Fibroblast of skin of left biceps (primary cell): ENCODE data around the gene SUGCT.
"Not testable (repeated sequence)": the region's sequence is repeated elsewhere in the genome, so short reads cannot be mapped to it uniquely, and the experiment has no call there.

Experiments
- DNase-seq, 2 experiments: peaks; one replicate each; pipeline ENCODE4 v3.0.0-alpha.2; 2013; ENCODE audit warnings: low read depth in 2 of 2

Gene SUGCT

DNA sequence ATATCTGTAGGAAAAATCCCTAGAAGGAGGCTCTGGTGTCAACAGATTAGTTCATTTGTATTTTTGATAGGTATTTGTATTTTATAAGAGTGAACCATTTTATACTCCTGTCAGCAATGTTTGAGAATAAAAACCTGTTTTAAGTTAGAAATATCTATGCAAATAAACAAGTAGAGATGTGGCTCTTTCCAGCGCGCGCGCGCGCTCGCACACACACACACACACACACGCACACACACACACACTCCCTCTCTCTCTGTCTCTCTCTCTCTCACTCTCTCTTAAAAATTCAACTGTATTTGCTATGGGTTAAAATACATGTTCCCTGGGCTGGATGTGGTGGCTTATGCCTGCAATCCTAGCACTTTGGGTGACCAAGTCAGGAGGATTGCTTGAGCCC is 113.9 kb downstream of the SUGCT start:
- no peak for DNase-seq

- not testable (repeated sequence) for DNase-seq
Observed at GRCh38 chr7:40253444-40253843, 118.6 kb downstream of the SUGCT start.

DNA sequence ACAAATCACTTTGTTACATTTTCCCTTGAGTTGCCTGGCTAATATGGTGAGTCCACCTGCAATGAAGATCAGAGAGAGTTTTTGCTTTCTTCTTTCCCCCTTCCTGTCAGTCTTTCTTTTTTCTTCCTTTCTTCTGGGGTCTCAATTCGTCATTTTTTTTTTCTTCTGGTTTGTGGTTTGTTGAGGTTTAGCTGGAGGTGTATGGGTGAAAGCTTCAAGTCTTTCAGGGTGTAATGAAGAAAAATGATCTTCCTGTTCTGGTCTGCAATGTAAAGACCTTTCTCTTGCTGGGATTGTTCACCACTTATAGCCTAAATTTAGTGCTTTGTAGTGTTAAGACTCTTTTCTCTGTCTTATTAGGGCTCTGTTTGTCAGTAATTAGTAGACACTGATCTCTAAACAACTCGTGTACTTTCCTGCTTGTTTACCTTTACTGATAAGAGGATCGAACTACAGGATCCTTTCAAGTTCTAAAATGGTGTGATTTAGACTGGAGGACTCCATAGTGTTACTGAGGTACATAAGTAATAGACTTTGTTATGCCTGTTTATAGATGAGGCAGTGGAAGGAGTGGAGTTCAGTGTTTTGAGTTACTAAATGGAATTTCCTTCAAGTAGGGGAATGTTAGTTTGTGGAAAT is 129.1 kb downstream of the SUGCT start:
- DNase-seq: no peak

- no peak for DNase-seq
Observed at GRCh38 chr7:40267583-40267982, 132.8 kb downstream of the SUGCT start.

DNA sequence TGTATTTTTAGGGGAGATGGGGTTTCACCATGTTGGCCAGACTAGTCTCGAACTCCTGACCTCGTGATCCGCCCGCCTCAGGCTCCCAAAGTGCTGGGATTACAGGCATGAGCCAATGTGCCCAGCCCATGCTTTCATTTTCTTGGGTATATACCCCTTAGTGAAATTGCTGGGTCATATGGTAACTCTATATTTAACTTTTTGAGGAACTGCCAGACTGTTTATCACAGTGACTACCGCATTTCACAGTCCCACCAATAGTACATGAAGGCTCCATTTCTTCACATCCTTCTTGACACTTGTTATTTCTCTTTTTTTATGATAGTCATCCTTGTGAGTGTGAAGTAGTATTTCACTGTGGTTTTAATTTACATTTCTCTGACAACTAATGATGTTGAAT is 134.0 kb downstream of the SUGCT start:
- not testable (repeated sequence) for DNase-seq

DNA sequence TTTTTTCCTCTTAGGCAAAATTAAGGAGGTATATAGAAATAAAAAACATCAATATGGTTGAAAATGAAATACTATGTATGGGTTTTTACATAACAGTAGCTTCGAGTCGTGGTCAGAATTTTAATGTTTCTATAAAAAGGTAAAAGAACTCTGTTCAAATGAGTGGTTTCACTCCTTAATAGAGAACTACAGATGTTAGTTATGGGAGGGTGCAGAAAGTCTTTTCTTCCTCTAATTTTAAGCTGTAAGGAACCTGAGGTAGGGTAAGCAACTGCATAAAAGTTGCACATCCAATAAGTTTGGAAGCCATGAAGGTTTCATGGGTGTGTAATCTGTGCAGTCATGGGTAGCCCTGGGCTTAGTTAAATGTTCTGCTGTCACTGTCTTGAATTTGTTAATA is 141.3 kb downstream of the SUGCT start:
- no peak for DNase-seq

GRCh38 chr7:40279991-40280390 is 145.2 kb downstream of the SUGCT start:
- no peak for DNase-seq

DNA sequence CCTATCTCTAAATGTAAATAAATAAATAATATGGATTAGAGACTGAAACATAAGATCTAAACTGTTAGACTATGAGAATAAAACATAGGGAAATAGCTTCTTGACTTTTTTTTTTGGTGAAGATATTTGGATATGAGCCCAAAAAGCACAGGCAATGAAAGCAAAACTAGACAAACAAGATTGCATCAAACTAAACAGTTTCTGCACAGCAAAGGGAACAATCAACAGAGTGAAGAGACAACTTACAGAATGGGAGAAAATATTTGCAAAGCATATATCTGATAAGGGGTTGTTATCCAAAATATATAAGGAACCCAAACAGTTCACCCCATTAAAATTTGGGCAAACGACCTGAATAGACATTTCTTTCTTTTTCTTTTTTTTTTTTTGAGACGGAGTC is 148.1 kb downstream of the SUGCT start:
- no peak for DNase-seq

DNA sequence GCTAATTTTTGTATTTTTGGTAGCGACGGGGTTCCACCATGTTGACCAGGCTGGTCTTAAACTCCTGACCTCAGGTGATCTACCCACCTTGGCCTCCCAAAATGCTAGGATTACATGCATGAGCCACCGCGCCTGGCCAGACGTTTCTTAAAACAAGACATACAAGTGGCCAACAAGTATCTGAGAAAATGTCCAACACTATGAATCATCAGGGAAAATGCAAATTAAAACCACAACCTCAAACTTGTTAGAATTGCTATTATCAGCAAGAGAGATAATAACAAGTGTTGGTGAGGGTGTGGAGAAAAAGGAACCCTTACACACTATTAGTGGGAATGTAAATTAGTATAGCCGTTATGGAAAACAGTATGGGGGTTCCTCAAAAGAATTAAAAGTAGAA is 148.6 kb downstream of the SUGCT start:
- no peak for DNase-seq

DNA sequence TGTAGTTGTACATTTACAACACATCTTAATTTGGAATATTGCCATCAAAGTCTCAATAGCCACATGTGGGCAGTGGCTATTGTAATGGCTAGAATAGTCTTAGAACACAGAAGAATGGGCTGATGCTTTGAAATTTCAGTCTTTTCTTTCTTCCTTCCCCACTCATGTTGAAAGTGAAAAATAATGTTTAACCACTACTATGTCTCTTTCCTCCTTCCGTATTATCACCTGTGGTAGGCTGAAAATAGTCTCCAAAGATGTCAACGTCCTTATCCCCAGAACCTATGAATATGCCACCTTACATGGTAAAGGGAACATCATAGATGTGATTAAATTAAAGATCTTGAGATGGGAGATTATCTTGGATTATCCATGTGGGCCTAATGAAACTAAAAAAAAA is 154.0 kb downstream of the SUGCT start:
- DNase-seq: no peak

DNA sequence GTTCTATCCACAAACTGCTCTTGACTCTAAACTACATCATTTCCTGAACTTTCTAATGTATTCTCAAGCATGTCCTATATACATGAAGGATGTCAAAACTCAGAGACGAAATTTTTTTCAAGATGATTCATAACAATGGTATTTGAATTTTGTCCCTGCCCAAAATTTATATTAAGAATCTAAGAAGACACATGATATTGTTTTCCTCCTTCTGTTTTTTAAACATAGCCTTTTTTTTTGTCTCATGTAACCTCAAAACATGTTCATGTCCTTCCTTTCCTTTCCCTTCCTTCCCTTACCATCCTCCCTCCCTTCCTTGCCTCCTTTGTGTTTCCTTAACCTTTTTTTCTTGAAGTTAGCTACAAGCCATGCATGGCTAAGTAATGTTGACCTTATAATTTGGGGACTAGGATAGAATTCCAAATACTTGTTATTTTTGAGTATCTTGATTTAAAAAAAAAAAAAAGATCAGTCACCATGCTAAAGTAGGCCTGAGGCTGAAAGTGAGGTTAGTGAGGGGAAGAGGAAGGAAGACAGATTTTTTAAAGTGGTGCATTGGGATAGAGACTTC is 163.0 kb downstream of the SUGCT start:
- peak in 1 of 2 experiments; percentile 35 for DNase-seq

GRCh38 chr7:40298421-40298820 is 163.6 kb downstream of the SUGCT start:
- peak; percentile 66 to 74 for DNase-seq

GRCh38 chr7:40299097-40299496 is 164.3 kb downstream of the SUGCT start:
- DNase-seq: peak; percentile 50 to 51

- DNase-seq: no peak
Observed at GRCh38 chr7:40300146-40300670, 165.4 kb downstream of the SUGCT start.

GRCh38 chr7:40301486-40302068 is 166.8 kb downstream of the SUGCT start:
- DNase-seq: no peak

DNA sequence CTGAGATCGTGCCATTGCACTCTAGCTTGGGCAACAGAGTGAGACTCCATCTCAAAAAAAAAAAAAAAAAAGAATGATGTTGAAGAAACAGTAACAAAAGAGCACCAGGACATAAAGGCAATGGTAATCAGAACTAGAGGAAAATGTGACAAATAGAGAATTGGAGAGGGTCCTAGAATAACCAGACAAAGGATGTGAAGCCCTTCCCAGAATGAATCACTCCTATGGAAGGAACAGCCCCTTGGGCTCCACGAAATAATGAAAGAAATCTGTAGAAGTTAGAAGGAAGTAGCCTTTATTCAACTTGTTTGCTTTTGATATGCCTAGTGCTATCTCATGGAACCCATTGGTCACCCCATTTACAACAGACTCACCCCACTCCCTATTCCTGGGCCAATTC is 169.2 kb downstream of the SUGCT start:
- no peak for DNase-seq

- DNase-seq: no peak
Observed at GRCh38 chr7:40305229-40305628, 170.4 kb downstream of the SUGCT start.

GRCh38 chr7:40306025-40306424 is 171.2 kb downstream of the SUGCT start:
- DNase-seq: no peak

- no peak for DNase-seq
Observed at GRCh38 chr7:40306596-40306995, 171.8 kb downstream of the SUGCT start.

DNA sequence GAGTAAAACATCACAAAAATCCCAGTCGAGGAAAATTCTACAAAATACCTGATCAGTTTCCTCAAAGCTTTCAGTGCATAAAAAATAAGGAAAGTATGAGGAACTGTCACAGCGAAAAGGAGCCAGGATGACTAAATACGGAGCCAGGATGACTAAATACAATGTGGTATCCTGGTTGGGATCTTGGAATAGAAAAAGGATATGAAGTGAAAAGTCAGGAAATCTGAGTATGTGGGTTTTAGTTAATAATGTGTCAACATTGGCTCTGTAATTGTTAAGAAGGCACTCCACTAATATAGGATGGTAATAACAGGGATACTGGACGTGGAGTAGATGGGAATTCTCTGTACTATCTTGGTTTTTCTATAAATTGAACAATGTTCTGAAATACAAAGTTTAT is 175.5 kb downstream of the SUGCT start:
- DNase-seq: no peak

DNA sequence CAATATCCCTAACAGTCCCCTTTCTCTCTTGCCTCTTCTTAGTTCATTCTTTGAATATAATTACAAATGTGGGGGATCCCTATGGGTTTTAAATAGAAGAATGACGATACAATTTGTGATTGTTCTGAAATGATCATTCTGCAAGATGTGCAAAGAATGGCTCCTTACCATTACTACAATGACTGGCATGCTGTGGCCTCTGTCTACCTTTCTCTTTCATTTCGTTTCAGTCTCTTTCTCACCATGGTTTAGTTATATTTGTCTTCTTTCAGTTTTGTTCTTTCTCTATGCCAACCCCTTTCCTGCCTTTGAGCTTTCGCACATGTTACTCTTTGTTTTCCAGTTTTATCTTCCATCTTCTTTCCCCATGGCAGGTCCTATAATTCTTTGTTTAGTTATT is 176.5 kb downstream of the SUGCT start:
- no peak for DNase-seq

GRCh38 chr7:40315277-40315676 is 180.5 kb downstream of the SUGCT start:
- no peak for DNase-seq

- DNase-seq: no peak
Observed at GRCh38 chr7:40316176-40316575, 181.4 kb downstream of the SUGCT start.
